ENCODE measurements around the gene SCRN1. TPM values are rescaled to one million over a fixed set of nuclear protein-coding genes. Genes with fewer than 3 reads are reported as not detected.

The SCRN1 gene
- total RNA-seq, 1 donor from 2014 or later, result 36.1 TPM

GRCh38 chr7:29955799-29956486, 33.7 kb downstream of the SCRN1 start:
- intact Hi-C loops (cut with DNase I), result no loop called here
- DNase-seq, result no peak
- ATAC-seq, result peak; percentile 85
- Histone ChIP-seq H3K4me3 (no peak overlapping the region), H3K9me3 (no peaks in the 10 kb centered on the region), H3K36me3 (peaks cover 5% of the 10 kb centered on the region), H3K27me3 (no peaks in the 10 kb centered on the region), H3K27ac (no peak overlapping the region), H3K4me1 (no peaks in the 10 kb centered on the region)
- TF ChIP-seq CTCF (IDR thresholded peaks at IDR 0.05), result no peak

- Histone ChIP-seq H3K36me3 (peaks cover 5% of the 10 kb centered on the region), H3K27ac (no peak overlapping the region), H3K4me3 (no peak overlapping the region), H3K27me3 (no peaks in the 10 kb centered on the region), H3K9me3 (no peaks in the 10 kb centered on the region), H3K4me1 (no peaks in the 10 kb centered on the region)
- DNase-seq (no peak), ATAC-seq (no peak)
- TF ChIP-seq CTCF (IDR thresholded peaks at IDR 0.05), result no peak
- intact Hi-C loops (cut with DNase I), result no loop called here
Measured at GRCh38 chr7:29955075-29955792, 34.4 kb downstream of the SCRN1 start.

- H3K36me3 ChIP-seq, result peaks cover 5% of the 10 kb centered on the region
- H3K4me3 ChIP-seq, result no peak overlapping the region
- DNase-seq (no peak), ATAC-seq (no peak)
- H3K27ac ChIP-seq, result no peak overlapping the region
- H3K4me1 ChIP-seq, result no peaks in the 10 kb centered on the region
- no peaks in the 10 kb centered on the region for H3K27me3 ChIP-seq
- TF ChIP-seq CTCF (IDR thresholded peaks at IDR 0.05), result no peak
- no peaks in the 10 kb centered on the region for H3K9me3 ChIP-seq
- intact Hi-C loops (cut with DNase I), result no loop called here
Measured at GRCh38 chr7:29953726-29954347, 35.8 kb downstream of the SCRN1 start.

GRCh38 chr7:29951206-29951605, 38.4 kb downstream of the SCRN1 start:
- ATAC-seq (no peak), DNase-seq (no peak)
- H3K4me3 ChIP-seq, result no peak overlapping the region

DNA sequence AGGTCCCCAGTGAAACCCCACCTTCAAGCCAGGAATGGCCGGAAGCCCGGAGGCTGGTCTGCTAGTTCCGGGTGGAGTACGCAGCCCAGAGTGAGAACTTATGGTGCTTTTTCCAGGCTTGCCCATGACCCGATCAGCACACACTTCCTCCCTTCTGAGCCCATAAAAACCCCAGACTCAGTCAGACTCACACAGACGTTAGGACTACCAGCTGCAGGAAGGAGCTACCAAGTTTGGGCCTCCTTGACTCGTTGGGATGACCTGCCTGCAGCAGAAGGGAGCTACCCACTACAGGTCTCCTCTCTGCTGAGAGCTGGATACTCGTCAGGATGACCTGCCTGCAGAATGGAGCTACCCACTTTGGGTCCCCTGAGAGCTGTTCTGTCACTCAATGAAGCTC, 39.1 kb downstream of the SCRN1 start:
- Histone ChIP-seq H3K9me3 (no peaks in the 10 kb centered on the region), H3K36me3 (peaks cover 5% of the 10 kb centered on the region), H3K27me3 (no peaks in the 10 kb centered on the region), H3K27ac (no peak overlapping the region), H3K4me1 (no peaks in the 10 kb centered on the region), H3K4me3 (no peak overlapping the region)
- DNase-seq (no peak), ATAC-seq (no peak)
- intact Hi-C loops (cut with DNase I), result no loop called here
- no peak for TF ChIP-seq CTCF (IDR thresholded peaks at IDR 0.05)

More at GRCh38 chr7:29951206-29951605, 38.4 kb downstream of the SCRN1 start:
- intact Hi-C loops (cut with DNase I), result no loop called here
- H3K27me3 ChIP-seq, result no peaks in the 10 kb centered on the region
- TF ChIP-seq CTCF (IDR thresholded peaks at IDR 0.05), result no peak
- H3K9me3 ChIP-seq, result no peaks in the 10 kb centered on the region
- H3K4me1 ChIP-seq, result no peaks in the 10 kb centered on the region
- H3K27ac ChIP-seq, result no peak overlapping the region
- H3K36me3 ChIP-seq, result peaks cover 5% of the 10 kb centered on the region
